NT2/D1 (cell line): ENCODE results near the gene TMED7.

ENCODE experiments used
- SUZ12 ChIP-seq: IDR thresholded peaks from 2 replicates; pipeline ENCODE4 v1.6.1; 2011; ENCODE audit not compliant: insufficient read length, insufficient read depth; ENCODE audit errors: extremely low read depth
- YY1 ChIP-seq: IDR thresholded peaks from 2 replicates; pipeline ENCODE4 v1.6.1; 2011; ENCODE audit not compliant: insufficient read length, insufficient read depth
- ZNF274 ChIP-seq: IDR thresholded peaks from 2 replicates; pipeline ENCODE4 v1.6.1; 2011; ENCODE audit warnings: mild to moderate bottlenecking, low read depth, low read length

DNA sequence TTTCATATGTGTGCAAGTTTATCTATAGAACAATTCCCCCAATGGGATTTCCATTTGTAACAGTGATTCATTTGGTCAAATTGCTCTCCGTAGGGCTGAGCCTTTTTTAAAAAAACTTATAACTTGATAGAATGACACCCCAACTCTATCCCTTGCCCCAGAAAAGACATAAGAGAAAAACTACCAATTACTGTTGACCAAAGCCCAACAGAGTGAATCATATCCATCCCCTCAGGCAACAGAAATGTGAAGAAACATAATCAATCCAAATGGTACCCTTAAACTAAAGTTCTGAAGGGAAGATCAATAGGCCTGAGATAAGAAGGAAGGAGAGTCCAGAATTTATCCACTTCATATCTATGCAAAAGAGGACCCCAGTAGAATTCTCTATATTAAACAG is 41.3 kb downstream of the TMED7 start:
- no peak for TF ChIP-seq ZNF274
- no peak for TF ChIP-seq YY1
- no peak for TF ChIP-seq SUZ12
